IPS-20b (cell line): ENCODE data around the gene RXRA.

ENCODE experiments used
- H3K27ac ChIP-seq: one replicate; pipeline ENCODE4 v1.5.1; 2013; ENCODE audit warnings: low read length
- H3K27me3 ChIP-seq: 2 replicates; pipeline ENCODE4 v1.6.1; 2013; ENCODE audit warnings: mild to moderate bottlenecking, low read length, inconsistent platforms; ENCODE audit not compliant: insufficient read depth
- H3K36me3 ChIP-seq: 2 replicates; pipeline ENCODE4 v1.6.1; 2013; ENCODE audit warnings: low read depth, mild to moderate bottlenecking, inconsistent platforms, low read length, moderate library complexity; ENCODE audit not compliant: insufficient read depth
- H3K4me1 ChIP-seq: 2 replicates; pipeline ENCODE4 v1.6.1; 2013; ENCODE audit warnings: mild to moderate bottlenecking, control low read depth, inconsistent platforms, low read length, moderate library complexity; ENCODE audit not compliant: insufficient read depth
- H3K4me3 ChIP-seq: 2 replicates; pipeline ENCODE4 v1.5.1; 2013; ENCODE audit warnings: mild to moderate bottlenecking, low read length, inconsistent platforms
- H3K9ac ChIP-seq: 2 replicates; pipeline ENCODE4 v1.6.1; 2013; ENCODE audit warnings: low read depth, mild to moderate bottlenecking, inconsistent platforms, low read length, moderate library complexity
- H3K9me3 ChIP-seq: 2 replicates; pipeline ENCODE4 v1.6.1; 2013; ENCODE audit warnings: mild to moderate bottlenecking, low read depth, low read length, inconsistent platforms; ENCODE audit not compliant: insufficient read depth

The RXRA gene

DNA sequence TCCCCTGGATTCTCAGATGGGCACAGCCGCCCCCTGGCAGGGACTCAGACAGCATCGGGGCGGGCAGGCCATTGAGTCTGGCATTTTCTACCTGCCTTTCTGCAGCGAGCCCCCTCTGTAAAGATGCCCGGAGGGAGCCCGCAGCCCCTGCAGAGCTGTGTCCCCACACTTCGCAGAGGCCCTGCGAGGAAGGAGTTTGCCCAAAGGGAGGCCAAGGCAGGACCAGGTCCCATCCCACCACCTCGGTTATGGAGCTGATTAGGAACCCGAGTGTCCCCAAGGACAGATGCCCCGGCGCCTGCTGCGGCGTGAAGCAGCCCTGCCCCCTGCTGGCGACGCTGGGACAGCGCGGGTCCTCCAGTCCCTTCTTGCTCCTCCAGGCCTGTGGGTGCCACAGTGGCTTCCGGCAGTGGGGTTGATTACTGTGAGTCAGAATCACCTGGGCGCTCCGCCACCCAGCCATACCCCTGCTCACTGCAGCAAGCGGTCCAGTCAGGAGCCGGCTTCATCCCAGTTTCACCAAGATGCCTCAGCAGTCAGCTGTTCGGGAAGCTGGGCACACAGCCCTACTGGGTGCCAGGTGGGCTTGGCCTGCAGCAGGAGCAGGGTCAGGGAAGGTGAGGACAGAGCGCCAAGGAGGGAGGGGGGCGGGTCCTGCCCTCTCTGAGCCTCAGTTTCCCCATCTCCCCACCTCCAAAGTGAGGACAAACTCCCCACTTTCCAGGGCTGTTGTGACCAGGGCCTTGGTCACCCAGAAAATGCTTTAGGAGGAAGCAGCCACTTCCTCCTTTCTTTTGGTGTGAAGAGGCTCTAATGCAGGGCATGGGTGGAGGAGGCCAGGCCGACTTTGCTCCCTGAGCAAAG lies 117.2 kb downstream of the RXRA start:
- no peaks in the 10 kb centered on the region for H3K4me1 ChIP-seq
- H3K27ac ChIP-seq = no peak overlapping the region
- H3K9ac ChIP-seq = no peak overlapping the region
- H3K36me3 ChIP-seq = no peaks in the 10 kb centered on the region
- peaks cover 6% of the 10 kb centered on the region for H3K9me3 ChIP-seq
- H3K27me3 ChIP-seq = no peaks in the 10 kb centered on the region
- H3K4me3 ChIP-seq = no peak overlapping the region

DNA sequence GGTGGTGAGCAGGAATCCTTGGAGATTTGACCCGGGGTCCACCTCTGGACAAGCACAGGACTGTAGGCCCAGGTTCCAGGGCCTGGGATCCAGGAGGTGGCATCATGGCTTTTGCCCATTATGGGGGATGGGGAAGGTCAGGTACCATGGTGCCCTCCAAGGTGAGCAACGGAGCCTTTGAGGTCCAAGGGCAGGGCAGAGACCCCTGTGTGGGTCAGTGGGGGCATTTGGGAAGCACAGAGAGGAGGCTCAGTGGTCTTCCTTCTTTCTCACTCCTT lies 117.7 kb downstream of the RXRA start:
- Histone ChIP-seq H3K36me3 (no peaks in the 10 kb centered on the region), H3K9ac (no peak overlapping the region), H3K27ac (no peak overlapping the region), H3K9me3 (peaks cover 12% of the 10 kb centered on the region), H3K4me3 (no peak overlapping the region), H3K27me3 (no peaks in the 10 kb centered on the region), H3K4me1 (no peaks in the 10 kb centered on the region)

DNA sequence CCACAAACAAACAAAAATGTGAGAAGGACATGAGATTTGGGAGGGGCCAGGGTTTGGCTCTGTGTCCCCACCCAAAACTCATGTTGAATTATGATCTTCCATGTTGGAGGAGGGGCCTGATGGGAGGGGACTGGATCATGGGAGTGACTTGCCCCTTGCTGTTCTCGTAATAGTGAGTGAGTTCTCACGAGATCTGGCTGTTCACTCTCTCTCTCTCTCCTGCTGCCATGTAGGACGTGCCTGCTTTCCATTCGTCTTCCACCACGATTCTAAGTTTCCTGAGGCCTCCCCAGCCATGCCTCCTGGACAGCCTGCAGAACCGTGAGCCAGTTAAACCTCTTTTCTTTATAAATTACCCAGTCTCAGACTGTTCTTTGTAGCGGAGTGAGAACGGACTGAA lies 118.7 kb downstream of the RXRA start:
- no peaks in the 10 kb centered on the region for H3K4me1 ChIP-seq
- H3K9me3 ChIP-seq = peaks cover 17% of the 10 kb centered on the region
- no peak overlapping the region for H3K27ac ChIP-seq
- no peaks in the 10 kb centered on the region for H3K27me3 ChIP-seq
- no peak overlapping the region for H3K4me3 ChIP-seq
- no peak overlapping the region for H3K9ac ChIP-seq
- no peaks in the 10 kb centered on the region for H3K36me3 ChIP-seq

DNA sequence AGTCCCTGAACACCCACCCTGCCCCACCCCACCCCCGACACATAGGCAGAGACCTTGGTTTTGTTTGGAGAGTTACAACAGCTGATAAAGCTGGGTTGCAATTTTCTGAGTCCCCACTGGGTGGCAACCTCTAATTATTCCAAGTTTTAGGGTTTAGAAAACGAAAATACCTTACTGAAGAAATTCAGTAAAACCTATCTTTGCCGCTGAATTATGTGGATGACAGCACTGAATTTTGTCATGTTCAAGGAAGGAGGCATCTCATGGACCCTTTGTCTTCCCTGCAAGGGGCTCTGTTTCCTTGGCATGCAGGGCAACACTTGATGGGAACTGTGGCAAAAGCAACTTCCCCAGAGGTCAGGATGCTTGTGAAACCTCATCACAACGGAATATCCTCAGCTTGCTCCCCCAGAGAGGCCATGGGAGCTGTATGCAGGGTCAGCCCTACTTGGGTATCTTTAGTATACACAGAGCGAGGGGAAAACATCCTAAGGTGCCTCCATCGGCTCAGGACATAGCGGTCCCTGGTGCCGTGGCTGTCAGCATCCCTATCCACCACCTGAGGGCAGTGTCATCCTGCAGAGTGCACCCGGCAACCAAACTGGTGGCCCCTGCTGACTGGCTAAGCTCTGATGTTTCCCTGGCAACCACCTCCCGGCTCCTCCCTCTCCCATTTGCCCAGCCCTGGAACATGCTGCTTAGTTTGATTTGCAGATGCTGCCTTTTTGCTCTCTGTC lies 123.1 kb downstream of the RXRA start:
- Histone ChIP-seq H3K27me3 (no peaks in the 10 kb centered on the region), H3K4me3 (no peak overlapping the region), H3K27ac (no peak overlapping the region), H3K4me1 (no peaks in the 10 kb centered on the region), H3K9ac (no peak overlapping the region), H3K36me3 (no peaks in the 10 kb centered on the region), H3K9me3 (peaks cover 17% of the 10 kb centered on the region)

- Histone ChIP-seq H3K9ac (no peak overlapping the region), H3K27me3 (no peaks in the 10 kb centered on the region), H3K9me3 (peaks cover 17% of the 10 kb centered on the region), H3K4me3 (no peak overlapping the region), H3K4me1 (no peaks in the 10 kb centered on the region), H3K36me3 (no peaks in the 10 kb centered on the region), H3K27ac (no peak overlapping the region)
Measured at GRCh38 chr9:134451700-134452458, 125.6 kb downstream of the RXRA start.

- Histone ChIP-seq H3K27ac (no peak overlapping the region), H3K4me3 (no peak overlapping the region), H3K36me3 (no peaks in the 10 kb centered on the region), H3K9me3 (peaks cover 17% of the 10 kb centered on the region), H3K9ac (no peak overlapping the region), H3K27me3 (no peaks in the 10 kb centered on the region), H3K4me1 (no peaks in the 10 kb centered on the region)
Measured at GRCh38 chr9:134452728-134453127, 126.5 kb downstream of the RXRA start.

GRCh38 chr9:134453776-134454475 lies 127.7 kb downstream of the RXRA start:
- no peaks in the 10 kb centered on the region for H3K36me3 ChIP-seq
- no peaks in the 10 kb centered on the region for H3K27me3 ChIP-seq
- H3K27ac ChIP-seq = no peak overlapping the region
- no peak overlapping the region for H3K9ac ChIP-seq
- no peak overlapping the region for H3K4me3 ChIP-seq
- H3K4me1 ChIP-seq = no peaks in the 10 kb centered on the region
- H3K9me3 ChIP-seq = peaks cover 5% of the 10 kb centered on the region

- Histone ChIP-seq H3K9me3 (no peaks in the 10 kb centered on the region), H3K36me3 (no peaks in the 10 kb centered on the region), H3K9ac (no peak overlapping the region), H3K4me3 (no peak overlapping the region), H3K27me3 (no peaks in the 10 kb centered on the region), H3K4me1 (no peaks in the 10 kb centered on the region), H3K27ac (no peak overlapping the region)
Measured at GRCh38 chr9:134454476-134454857, 128.2 kb downstream of the RXRA start.

- Histone ChIP-seq H3K9ac (no peak overlapping the region), H3K4me3 (no peak overlapping the region)
Measured at GRCh38 chr9:134455021-134455471, 128.8 kb downstream of the RXRA start.

DNA sequence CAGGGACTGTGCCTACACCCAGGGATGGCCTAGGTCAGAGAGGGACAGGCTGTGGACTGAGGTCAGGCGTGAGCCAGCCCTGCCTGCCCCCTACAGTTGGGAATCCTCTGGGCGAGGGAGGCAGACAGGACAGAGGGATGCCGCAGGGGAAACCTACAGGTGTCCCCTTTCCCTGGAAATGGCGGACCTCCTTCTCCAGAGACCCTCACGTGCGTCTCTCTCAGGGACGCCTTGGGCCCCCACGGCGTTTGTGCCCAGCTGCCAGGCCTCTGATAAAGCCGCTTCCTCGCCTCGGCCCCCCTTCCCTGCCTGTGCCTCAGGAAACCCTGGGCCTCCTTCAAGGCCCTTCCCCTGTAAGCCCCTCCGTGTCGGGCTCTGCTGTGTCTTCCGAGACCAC lies 129.3 kb downstream of the RXRA start:
- no peaks in the 10 kb centered on the region for H3K4me1 ChIP-seq
- H3K9ac ChIP-seq = no peak overlapping the region
- H3K9me3 ChIP-seq = no peaks in the 10 kb centered on the region
- H3K27ac ChIP-seq = no peak overlapping the region
- no peaks in the 10 kb centered on the region for H3K27me3 ChIP-seq
- no peaks in the 10 kb centered on the region for H3K36me3 ChIP-seq
- no peak overlapping the region for H3K4me3 ChIP-seq

More at GRCh38 chr9:134455021-134455471, 128.8 kb downstream of the RXRA start:
- no peak overlapping the region for H3K27ac ChIP-seq
- H3K27me3 ChIP-seq = no peaks in the 10 kb centered on the region
- H3K9me3 ChIP-seq = no peaks in the 10 kb centered on the region
- H3K4me1 ChIP-seq = no peaks in the 10 kb centered on the region
- no peaks in the 10 kb centered on the region for H3K36me3 ChIP-seq

DNA sequence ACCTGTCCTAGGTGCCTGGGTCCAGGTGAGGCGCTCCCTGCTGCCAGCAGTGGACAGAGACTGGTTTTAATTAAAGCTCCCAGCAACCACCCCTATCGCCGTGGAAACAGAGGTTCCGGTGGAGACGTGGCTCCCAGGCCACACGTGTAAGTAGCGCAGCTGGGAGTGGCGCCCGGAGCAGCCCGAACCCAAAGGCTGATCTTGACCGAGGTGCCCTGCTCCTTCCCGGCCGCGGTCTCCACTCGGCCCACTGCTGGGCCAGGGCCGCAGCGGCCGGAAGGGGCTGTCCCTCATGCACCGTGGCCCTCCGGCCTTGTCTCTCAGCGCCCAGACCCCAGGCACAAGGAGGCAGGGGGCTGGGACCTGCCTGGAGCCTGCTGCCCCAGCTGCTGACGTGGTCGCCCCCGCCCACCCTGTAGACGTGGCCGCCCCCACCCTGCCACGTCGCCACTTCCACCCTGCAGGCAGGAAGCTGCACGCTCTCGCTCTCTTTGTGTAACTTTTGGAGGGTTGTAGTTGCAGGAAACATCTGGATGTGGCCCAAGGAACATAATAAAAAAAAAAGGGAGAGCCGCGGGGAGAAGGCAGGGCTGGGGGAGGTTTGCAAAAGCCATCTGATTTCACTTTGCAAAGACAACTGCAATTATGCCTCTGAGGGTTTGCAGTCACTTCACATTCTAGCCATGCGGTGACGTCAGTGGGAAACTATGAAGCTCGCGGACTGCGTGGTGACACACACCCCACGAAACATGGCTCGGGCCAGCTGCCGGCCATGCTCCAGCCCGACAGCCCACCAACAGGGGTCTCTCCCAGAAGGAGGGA lies 129.9 kb downstream of the RXRA start:
- Histone ChIP-seq H3K36me3 (no peaks in the 10 kb centered on the region), H3K9me3 (no peaks in the 10 kb centered on the region), H3K4me1 (no peaks in the 10 kb centered on the region), H3K9ac (no peak overlapping the region), H3K27ac (no peak overlapping the region), H3K4me3 (no peak overlapping the region), H3K27me3 (no peaks in the 10 kb centered on the region)
